Fibroblast of skin of scalp (primary cell): ENCODE measurements around the gene KRTAP10-4.
"Not testable (repeated sequence)": the region's sequence is repeated elsewhere in the genome, so short reads cannot be mapped to it uniquely, and the experiment has no call there.

Source experiments
- DNase-seq: peaks from one replicate; pipeline ENCODE4 v3.0.0-alpha.2; 2013

Gene KRTAP10-4

DNA sequence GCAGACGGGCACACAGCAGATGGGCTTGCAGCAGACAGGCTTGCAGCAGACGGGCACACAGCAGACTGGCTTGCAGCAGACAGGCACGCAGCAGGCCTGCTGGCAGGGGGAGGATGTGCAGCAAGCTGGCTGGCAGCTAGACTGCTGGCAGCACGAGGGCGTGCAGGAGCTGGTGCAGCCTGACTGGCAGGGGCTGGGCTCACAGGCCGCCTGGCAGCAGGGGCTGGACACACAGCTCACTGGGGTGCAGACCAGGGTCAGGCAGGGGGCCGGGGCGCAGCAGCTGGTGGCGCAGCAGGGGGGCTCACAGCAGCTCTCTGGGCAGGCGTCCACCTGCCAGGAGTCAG is 15.2 kb upstream of the KRTAP10-4 start:
- not testable (repeated sequence) for DNase-seq

DNA sequence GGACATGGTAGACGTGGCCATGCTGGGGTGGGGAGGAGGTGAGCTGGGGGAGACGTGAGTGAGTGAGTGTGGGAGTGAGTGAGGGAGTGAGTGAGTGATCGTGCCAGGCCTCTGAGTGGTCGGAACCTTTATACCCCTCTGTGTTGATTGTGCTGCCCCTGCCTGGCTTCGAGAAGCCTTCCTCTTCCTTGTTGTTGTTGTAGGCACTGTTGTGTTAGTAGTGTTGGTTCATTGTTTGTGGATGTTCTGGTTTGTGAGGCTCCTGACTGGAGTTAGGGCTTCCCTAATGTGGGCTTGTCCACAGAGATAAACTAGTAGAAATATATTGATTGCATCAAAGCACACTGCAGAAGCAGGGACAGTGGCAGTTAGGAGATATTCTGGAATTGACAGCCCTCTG is 14.8 kb upstream of the KRTAP10-4 start, which contains the start of gene KRTAP10-3:
Gene KRTAP10-3 (minus strand): TSS at position 101 of the 400 bp plus-strand sequence. CDS start 80 bp downstream, at position 21.
- DNase-seq = no peak

DNA sequence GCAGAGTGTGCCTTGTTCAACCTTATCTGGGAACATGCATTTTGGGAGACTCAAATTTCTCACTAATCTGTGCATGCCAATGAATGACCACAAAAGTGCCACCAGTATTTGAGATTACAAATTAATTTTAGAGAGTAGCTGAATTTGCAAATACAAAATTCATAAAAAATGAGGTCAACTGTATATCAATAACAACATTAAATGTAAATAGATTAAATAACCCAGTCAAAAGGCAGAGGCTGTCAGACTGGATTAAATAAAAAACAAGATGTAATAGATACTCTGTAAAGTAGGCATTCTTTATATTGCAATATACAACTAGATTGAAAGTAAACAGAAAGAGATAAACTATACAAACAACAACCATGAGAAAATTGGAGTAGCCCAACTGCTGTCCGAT is 9.4 kb upstream of the KRTAP10-4 start:
- DNase-seq = no peak

DNA sequence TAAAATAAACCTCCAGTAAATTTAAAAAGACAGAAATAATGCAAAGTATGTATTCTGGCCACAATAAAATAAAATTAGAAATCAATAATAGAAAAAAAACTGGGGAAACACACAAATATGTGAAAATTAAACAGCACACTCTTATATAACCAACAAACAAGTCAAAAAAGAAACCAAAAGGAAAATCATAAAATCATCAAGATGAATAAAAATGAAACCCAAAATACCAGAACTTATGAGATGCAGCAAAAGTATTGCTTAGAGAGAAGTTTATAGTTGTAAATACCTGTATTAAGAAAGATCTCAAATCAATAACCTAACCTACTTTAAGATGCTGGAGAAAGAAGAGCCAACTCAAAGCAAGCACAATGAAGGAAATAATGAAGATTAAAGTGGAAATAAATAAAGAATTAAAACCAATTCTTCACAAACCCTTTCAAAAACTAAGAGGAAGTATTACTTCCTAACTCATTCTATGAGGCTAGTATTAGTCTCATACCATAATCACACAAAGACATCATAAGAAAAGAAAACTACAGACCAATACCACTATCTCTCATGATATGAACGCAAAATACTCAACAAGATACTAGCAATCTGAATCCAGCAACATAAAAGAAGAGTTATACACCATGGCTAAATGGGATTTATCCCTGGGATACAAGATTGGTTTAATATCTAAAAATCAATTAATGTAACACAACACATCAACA is 8.5 kb upstream of the KRTAP10-4 start:
- DNase-seq = no peak

DNA sequence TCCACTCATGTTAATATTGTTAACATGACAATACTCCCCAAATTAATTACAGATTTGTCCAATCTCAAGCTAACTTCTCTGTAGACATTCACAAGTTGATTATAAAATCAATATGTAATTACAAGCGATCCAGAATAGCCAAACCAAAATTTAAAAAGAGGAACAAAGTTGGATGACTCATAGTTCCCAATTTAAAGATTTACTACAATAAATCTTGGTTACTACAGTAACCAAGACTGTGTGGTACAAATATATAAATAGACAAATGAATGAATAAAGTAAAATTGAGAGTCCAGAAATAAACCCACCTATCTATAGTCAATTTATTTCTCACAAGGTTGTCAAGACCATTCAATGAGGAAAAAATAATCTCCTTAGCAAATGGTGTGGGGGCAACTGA is 7.1 kb upstream of the KRTAP10-4 start:
- no peak for DNase-seq

DNA sequence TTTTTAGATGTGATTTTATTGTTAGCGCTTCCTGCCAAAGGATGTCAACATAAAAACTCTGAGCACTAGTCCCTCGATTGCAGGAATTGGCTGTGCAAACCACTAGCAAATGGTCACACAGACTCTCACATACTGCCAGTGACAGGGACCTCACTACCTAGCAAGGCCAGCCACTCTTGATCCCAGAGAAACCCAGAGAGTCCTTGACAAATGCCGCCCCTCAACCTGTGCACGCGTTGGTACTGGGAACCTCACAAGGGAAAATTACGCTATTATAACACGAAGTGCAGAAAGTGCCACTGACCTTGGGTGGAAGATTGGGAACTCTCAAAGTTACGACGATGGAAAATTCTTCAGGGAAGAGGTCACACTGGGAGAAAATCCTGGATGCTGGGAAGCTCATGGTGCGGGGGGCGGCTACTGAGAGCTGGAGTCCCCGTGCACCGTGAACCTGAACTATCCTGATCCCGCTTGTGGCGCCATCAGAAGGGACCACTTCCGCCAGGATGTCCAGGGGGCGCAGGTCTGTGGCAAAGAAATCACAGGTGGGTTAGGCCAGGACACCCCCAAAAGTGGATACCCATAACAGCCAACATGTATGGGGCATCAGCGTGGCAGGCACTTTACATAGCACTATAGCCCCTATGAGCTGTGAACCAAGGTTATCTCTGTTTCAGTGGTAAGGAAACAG is 5.9 kb upstream of the KRTAP10-4 start:
- no peak for DNase-seq

DNA sequence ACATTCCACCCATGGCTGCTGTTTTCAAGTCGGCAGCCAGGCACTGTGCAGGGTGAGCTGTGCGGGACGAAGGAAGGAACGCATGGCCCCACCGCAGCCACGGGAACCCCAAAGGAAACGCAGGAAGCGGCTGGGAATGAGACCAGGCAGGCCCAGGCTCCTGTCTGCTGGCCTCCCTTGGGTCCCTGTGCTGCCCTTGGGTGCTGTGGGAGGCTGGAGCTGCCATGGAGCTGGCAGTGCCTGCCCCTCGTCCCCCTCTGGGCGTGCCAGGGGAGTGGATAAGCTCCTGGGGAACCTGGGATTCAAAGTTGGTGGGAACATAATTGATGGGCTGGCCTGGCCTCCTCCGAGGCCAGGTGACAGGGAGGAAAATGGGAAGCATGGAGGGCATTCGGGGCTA is 5.3 kb upstream of the KRTAP10-4 start:
- no peak for DNase-seq

DNA sequence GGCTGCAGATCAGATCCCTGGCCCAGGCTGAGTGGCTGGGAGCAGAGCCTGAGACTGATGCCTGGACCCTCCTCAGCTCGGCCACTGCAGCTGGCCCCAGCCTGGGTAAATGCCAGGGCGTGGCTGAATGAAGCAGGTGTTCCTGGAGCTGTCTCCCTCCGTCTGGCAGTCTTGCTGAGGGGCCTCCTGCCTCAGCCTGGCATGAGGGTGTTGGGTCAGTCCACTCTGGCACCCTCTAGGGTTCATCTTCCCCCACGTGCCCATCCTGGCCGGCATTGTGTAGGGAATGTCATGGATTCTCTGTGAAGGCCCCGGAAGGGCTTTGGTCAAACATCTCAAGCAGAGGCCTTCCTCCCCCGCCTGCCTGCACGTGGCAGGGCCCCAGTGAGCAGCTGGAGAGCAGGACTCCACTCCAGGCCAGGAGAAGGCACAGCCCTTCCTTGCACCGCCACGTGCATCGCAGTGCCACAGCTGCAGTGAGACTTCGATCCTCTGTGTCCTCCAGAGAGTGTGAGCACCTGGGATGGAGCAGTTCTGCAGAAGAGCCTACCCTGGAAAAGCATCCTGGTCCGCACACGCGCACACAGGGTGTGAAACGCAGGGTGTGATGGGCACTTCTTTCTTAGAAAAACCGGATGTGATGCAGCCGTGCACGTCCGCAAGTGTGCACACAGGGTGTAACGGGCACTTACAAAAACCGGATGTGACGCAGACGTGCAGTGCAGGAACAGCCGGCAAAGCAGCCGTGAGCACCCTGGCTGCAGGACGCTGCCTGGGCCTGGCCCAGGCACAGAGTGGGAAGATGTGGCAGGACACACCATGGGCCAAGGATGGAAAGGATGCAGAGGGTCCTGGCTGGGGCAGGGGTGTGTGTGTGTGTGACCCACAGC is 4.6 kb upstream of the KRTAP10-4 start:
- DNase-seq = no peak

DNA sequence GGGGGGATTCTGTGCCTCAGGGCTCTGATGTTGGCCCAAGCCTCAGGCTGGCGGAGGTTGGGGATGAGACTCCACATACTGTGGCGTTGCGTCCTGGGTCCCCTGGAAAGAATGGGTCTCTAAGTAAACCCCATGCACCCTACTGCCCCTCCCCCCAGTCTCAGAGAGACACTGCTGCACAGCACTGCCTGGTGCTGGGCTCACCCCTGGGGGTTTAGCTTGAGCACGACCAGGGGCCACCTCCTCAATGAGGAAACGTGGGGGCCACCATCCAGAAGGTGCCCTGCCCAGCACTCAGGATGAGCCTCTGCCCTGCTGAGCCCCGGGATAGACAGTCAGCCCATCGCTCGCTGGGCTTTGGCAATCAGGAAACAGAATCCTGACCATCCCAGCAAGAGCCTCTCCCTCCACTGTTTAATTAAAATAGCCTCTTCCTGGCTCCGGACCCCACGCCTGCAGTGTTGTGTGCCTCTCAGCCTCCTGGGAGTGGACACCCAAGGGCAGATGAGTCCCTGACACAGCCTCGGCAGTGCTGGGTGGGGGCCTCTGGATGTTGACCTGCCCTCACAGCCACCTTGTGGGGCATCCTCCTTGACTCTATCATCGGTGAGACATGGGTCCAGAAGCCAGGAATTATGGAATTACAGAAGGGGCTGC is 3.5 kb upstream of the KRTAP10-4 start:
- DNase-seq = no peak

DNA sequence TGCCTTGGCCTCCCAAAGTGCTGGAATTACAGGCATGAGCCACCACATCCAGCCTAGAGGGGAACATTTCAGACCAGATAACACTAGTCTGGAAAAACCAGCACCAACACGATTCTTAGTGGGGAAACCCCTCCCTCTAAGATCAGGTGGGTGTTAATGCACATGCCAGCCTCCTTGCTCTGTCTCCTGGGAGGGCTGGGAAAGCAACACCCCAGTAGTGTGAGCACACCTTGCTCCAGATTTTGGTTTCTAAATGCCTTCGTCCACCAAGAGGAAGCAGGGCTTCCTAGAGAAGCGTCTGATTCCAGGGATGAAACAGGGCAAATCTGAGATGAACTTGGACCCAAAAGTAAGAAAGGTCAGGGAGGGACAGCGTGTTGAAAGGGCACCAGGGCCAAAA is 2.2 kb upstream of the KRTAP10-4 start:
- no peak for DNase-seq

DNA sequence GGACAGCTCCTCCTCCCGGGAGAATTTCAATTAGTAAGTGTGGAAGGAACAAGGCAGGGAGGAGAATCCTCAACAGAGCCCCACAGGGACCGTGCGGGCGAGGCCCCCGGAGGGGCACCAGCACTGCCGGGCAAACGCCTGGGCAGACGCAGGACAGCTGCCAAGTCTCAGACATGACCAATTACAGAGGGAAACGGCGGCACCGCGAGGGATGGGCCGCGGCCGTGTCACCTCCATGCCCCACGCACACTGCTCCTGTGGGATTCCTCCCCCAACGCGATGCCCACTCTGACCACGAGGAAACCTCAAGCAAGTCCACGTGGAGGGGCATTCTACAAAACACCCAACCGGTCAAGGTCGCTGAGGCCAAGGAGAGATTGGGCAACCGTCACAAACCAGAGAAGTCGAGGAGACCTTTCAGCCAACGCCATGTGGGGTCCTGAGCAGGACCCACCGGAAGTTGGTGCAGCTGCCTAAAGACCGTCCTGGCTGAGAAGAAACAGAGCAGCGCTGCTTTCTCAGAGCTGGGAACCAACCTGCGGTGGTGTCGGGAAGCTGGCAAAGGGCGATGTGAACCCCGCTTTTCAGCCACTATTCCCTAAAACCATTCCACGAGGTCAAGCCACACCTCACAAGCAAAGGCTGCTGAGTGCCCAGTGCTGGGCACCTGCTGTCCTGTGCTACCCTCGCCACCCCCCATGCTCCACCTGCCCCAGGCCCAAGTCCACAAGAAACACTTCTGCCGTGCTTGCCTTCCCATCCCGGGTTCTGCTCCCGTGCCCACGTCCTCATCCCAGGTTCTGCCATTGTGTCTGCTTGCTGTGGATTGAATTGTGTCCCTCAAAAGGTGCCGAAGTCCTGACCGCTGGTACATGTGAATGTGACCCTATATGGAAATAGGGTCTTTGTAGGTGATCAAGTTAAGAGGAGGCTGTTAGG is 1.4 kb upstream of the KRTAP10-4 start:
- DNase-seq = no peak

DNA sequence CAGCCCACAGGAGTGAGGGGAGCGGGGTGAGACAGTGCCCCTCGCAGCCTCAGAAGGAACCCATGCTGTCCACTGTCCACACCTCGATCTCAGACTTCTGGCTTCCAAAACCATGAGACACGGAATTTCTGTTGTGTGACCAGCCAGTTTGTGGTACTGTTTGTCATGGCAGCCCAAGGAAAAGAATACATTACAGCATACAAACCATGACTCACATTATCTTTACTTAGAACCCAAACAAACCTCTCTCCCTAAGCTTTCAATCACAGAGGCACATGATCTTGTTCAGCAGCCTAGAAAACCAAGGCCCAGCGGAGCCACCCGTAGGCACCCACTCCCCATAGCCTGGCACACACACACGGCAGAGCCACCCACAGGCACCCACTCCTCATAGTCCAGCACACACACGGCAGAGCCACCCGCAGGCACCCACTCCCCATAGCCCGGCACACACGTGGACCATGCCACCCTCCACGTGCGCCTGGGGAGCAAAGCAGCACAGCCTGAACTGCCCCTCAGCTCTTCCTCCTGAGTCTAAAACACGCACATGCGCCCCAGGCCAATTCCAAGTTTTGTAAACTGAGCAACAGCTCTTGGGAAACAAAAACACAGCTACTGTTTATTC is 458 bp upstream of the KRTAP10-4 start:
- DNase-seq = no peak

DNA sequence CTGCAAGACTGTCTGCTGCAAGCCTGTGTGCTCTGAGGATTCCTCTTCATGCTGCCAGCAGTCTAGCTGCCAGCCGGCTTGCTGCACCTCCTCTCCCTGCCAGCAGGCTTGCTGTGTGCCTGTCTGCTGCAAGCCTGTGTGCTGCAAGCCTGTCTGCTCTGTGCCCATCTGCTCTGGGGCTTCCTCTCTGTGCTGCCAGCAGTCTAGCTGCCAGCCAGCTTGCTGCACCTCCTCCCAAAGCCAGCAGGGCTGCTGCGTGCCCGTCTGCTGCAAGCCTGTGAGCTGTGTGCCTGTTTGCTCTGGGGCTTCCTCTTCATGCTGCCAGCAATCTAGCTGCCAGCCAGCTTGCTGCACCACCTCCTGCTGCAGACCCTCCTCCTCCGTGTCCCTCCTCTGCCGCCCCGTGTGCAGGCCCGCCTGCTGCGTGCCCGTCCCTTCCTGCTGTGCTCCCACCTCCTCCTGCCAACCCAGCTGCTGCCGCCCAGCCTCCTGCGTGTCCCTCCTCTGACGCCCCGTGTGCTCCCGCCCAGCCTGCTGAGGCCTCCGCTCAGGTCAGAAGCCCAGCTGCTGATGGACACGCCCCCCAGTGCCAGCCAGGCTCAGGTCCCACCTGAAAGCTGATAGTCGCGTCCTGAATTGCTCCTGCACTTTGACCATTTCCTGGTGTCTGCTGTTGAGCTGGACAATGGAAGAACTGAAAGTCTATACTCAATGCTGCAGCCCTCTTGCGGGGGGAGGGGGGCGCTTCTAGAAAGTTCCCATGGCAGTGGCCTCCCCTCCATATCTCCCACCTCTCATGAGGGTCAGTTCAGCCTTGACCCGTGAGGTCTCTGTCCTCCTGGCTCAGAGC is 1.2 kb downstream of the KRTAP10-4 start:
- DNase-seq = no peak

DNA sequence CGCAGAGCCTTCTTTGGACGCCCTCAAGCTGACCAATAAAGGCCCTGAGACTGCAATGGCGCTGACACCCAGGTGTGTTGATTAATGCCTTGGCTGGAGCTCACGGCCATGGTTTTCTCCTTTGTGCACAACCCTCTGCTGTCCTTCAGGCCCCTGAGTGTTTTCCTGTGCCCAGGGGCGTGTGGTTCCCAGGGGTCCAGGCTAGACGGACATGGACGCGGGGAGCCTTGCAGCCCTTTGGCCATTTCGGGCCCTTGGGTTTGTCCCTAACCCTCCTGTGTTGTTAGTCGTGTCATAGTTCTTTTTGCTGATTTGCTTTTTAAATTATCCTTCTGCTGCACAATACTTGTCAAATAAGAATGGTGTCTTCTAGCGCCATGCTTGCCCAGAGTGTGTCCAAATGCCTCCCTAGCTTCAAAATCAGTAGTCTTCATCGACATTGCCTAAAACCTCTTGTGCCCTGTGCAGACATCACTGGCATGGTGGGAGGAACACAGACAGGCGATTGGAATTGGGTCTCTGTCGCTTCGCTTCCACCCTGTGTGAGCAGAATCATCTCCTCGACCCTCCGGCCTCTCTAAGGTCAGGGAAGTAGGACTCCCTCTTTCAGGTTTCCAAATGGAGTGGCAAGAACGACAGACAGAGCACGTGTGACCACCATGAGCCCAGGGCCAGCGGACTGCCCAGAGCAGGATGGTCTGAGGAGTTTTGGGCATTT is 1.9 kb downstream of the KRTAP10-4 start:
- DNase-seq = no peak

DNA sequence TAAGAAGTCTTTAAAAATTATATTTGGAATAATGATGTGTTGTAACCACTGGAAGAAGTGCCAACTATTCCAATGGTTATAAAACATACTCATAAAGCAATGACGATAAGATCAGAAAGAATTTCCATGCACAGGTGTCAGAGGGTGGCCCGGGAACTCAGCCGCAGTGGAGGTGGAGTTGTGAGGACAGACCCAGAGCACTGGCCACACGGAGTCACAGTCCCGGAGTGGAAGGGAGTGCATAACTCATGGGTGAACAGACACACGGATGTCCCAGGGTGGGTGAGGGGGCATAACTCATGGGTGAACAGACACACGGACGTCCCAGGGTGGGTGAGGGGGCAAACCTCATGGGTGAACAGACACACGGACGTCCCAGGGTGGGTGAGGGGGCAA is 2.5 kb downstream of the KRTAP10-4 start:
- no peak for DNase-seq

DNA sequence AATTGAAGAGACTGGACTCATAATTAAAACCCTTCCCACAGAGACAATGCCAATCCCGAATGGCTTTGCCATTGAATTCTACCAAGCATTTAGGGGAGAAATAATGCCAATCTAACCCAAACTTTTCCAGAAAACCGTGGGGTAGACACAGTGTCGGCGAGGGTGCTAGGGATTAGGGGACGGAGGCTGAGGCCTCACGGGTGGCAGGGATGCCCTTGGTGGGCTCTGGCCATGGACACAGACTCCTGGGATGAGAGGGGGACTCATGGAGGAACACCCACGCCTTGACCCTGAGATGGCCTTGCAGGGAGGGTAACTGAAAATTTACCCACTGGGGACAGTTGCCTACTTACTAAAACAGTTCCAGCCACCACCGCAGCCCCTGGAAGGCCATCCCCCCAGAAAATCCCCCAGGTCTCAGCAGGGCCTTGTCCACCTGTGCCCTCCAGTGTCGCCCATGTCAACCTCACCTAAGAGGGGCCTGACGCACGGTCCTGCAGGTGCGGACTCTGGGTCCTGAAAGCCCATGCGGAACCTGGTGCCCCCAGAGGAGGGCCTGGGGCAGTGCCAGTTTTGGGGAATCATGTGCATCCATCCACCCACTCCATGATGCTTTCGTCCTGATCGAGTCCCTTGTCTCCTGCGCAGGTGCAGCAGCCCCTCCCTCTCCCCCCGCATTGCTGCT is 5.0 kb downstream of the KRTAP10-4 start:
- DNase-seq = no peak

DNA sequence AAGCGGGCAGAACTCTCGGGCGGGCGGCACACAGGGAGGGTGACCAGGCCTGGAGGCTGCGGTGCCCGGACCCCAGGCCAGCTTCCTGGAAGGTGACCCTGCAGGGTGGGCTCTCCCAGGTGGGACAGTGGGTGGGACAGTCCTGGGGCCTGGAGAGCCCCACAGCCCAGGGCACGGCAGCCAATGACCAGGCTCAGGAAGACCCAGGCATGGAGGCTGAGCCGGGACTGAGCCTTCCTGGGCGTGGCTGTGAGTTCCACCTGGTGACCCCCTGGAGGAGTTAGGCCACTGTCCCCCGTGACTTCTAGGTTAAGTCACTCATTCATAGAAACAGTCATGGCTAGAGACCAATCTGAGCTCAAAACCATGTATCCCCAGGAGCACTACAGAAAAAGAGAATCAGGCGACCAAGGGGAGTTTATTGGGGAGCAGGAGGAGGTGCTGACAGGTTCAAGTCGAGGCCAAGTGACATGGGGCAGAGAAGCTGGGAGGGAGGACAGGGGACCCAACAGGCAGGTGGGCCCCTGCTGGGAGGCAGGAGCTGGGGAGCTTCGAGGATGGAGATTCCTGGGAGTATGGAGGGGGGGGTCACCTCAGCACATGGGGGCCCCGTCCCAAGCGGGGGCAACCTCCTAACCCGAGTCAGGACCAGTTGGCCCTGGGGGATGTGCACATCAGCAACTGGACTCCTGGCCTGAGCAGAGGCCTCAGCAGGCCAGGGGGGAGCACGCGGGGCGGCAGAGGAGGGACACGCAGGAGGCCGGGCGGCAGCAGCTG is 5.7 kb downstream of the KRTAP10-4 start:
- DNase-seq = no peak

DNA sequence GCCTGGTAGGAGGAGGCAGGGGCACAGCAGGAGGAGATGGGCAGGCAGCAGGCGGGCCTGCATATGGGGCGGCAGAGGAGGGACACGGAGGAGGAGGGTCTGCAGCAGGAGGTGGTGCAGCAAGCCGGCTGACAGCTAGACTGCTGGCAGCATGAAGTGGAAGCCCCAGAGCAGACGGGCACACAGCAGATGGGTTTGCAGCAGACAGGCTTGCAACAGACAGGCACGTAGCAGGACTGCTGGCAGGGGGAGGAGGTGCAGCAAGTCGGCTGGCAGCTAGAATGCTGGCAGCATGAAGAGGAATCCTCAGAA is 6.3 kb downstream of the KRTAP10-4 start:
- no peak for DNase-seq
